Measurements from ENCODE around the gene PPM1E.

PPM1E gene

DNA sequence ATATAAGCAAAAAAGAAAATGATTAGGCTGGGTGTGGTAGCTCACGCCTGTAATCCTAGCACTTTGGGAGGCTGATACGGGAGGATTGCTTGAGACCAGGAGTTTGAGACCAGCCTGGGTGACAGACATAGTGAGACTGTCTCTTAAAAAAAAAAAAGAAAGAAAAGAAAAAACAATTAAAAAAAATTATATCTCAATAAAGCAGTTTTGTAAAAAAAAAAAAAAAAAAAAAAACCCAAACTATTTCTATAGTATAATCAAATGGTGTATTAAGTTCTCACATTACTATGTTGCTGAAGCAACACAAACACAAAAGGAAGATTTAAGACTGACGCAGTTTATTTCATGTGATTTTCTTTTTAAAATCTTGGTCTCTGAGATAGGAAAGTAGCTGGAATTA is 210.6 kb downstream of the PPM1E start:
- CTCF ChIA-PET = no interaction called here
- no peaks in the 10 kb centered on the region for H3K36me3 Mint-ChIP-seq
- H3K27me3 Mint-ChIP-seq = no peaks in the 10 kb centered on the region
- H3K4me3 Mint-ChIP-seq = no peak overlapping the region
- DNase-seq = no peak
- no peak overlapping the region for H3K27ac Mint-ChIP-seq
- peaks cover 13% of the 10 kb centered on the region for H3K4me1 Mint-ChIP-seq
- H3K9me3 Mint-ChIP-seq = no peaks in the 10 kb centered on the region

DNA sequence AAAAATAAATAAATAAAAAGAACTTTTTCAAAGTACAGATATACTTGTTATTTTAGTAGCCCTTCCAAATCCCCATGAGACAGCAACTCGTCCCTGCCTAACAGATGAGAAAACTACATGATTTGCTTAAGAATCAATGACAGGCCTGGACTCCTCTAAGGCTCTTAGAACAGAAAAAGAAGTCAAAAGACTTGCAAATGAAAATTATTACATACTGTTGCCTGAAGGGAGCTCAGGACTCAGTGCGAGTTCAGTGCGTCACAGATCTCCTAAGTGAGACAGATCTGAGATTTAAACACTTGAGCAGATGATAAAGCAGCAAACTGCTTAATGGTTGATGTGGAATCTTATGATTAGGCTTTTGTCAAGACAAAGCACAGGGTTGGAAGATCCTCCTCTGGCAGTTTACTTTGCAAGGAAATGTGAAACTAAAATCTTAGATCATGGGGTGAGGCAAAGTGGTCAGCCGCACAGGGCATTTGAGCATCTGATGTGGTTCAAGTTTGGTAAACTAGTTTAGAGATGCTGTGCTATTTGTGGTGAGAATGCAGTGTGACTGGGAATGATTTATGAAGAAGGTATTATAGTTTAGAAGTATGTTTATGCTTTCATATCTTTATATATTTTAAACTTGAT is 212.9 kb downstream of the PPM1E start:
- peak; percentile 43 for DNase-seq
- Mint-ChIP-seq H3K27ac (no peak overlapping the region), H3K36me3 (no peaks in the 10 kb centered on the region), H3K27me3 (no peaks in the 10 kb centered on the region), H3K4me3 (no peak overlapping the region), H3K9me3 (no peaks in the 10 kb centered on the region), H3K4me1 (peaks cover 13% of the 10 kb centered on the region)
- CTCF ChIA-PET = interaction anchor here (1.0 kb wide), 1 partner anchor 9 kb away, joined by 3 read pairs; no protein-coding TSS in a partner anchor

DNA sequence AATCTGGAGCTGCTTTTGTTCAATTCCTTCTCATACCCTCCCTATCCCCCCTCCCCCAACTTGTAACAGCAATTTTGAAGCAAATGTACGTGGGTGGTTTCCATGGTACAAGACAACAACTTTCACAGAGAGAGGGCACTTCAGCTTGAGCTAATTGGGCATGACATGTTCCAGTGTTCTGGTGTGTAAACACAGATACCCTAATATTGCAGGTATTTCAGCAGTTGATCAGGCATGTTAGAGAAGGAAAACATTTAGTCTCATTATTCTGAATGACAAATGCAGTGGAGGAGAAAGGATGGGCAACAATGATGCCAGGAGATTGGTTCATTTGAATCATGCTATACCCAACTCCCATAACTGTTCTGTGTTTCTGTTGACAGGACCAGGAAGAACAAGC is 213.5 kb downstream of the PPM1E start:
- H3K36me3 Mint-ChIP-seq = no peaks in the 10 kb centered on the region
- H3K27me3 Mint-ChIP-seq = no peaks in the 10 kb centered on the region
- no peaks in the 10 kb centered on the region for H3K9me3 Mint-ChIP-seq
- CTCF ChIA-PET = interaction anchor here (1.0 kb wide), 1 partner anchor 8 kb away, joined by 3 read pairs; no protein-coding TSS in a partner anchor
- H3K27ac Mint-ChIP-seq = no peak overlapping the region
- peaks cover 13% of the 10 kb centered on the region for H3K4me1 Mint-ChIP-seq
- no peak for DNase-seq
- no peak overlapping the region for H3K4me3 Mint-ChIP-seq

DNA sequence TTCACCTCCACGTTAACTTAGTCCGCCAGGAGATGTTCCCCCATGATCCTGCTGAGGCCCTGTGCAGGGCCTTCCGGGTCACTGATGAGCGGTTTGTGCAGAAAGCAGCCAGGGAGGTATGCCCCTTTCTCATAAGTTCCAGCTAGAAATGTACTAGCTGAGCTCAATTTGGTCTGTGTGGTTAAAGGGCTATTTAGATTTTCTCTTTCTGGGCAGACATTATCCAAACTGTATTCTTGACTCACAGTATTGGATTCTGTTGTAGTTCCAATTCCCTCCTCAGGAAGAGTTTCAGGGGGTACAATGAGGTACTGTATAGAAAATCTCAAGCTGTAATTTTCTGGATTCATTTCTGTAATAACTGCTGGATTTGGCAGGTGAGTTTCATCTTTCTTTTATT is 214.0 kb downstream of the PPM1E start:
- Mint-ChIP-seq H3K36me3 (no peaks in the 10 kb centered on the region), H3K4me3 (no peak overlapping the region), H3K27me3 (no peaks in the 10 kb centered on the region), H3K27ac (no peak overlapping the region), H3K9me3 (no peaks in the 10 kb centered on the region), H3K4me1 (peaks cover 13% of the 10 kb centered on the region)
- DNase-seq = no peak
- CTCF ChIA-PET = interaction anchor here (1.0 kb wide), 1 partner anchor 8 kb away, joined by 3 read pairs; no protein-coding TSS in a partner anchor

DNA sequence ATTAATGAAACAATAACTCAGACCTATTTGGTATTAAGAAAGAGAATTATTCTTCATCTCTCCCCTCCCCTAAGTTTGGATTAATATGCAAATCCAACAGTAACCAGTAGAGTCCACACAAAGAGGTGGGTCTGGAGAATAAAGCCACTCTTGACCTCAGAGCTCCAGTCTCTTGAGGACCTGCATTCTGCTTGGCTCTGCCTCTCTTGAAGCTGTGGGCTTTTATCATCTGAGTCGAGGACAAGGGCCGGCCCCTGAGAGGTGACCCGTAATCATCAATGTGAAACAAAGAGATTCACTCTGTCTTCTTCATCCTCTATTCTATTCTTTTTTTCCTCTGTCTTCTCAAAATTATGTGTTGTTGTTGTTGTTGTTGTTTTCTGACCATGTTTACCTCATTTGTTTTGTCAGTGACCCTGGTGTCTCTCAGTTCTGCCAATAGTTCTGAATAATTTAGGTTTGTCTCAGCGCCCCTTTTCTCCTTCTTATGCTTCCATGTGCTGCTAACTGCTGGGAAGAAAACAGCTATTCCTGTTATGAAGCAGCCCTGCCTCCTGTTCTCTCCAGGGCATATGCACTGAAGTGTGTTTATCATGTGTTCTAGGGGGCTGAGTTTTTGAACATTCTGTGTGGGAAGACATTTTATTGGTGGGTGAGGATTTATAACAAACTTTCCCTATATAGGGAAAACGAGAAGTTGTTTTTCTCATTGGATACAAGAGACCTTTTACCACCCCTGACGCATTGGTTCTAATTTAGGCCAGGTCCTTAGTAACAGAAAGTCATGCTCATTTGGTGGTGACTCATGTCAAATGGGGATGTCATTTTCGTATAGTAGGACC is 215.2 kb downstream of the PPM1E start:
- H3K36me3 Mint-ChIP-seq = no peaks in the 10 kb centered on the region
- no peak for DNase-seq
- no peaks in the 10 kb centered on the region for H3K27me3 Mint-ChIP-seq
- peaks cover 13% of the 10 kb centered on the region for H3K4me1 Mint-ChIP-seq
- H3K9me3 Mint-ChIP-seq = no peaks in the 10 kb centered on the region
- no peak overlapping the region for H3K4me3 Mint-ChIP-seq
- CTCF ChIA-PET = no interaction called here
- H3K27ac Mint-ChIP-seq = no peak overlapping the region

DNA sequence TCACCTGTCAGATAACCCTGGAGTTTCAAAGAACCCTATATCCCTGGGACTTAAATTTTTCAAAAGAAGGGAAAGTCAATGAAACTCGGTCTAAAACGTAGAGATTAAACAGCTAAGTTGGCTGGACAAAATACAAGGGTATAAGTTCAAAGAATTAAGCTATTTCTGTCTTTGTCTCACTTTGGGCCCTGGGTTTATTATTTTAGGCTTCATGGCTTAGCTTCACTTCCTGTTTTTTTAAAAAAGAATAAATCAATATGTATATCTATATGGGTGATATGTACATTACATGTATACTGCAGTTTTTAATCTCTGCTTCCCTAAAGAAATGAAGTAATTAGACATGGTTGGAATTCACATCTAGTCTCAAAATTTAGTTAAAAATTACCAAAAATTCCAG is 218.7 kb downstream of the PPM1E start:
- DNase-seq = no peak
- Mint-ChIP-seq H3K27ac (no peak overlapping the region), H3K4me1 (peaks cover 4% of the 10 kb centered on the region), H3K9me3 (no peaks in the 10 kb centered on the region), H3K36me3 (no peaks in the 10 kb centered on the region), H3K4me3 (no peak overlapping the region), H3K27me3 (no peaks in the 10 kb centered on the region)
- CTCF ChIA-PET = no interaction called here

DNA sequence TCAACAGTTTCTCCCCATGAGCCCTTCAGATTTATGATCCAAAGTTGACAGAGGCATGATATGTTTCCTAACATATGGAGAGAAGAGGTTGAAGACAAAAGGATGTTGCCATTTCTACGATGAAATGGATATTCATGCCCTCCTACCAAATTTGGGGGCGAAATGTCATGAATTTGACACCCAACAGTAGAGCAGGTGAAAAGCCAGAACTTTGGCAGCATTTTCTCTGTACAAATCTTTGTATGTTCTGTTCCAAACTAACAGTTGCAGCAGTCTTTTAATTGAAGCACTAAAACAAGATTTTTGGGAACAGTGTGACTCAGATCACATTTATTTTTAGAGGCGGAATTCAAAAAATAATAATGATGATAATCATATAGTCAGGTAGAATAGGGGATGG is 220.9 kb downstream of the PPM1E start:
- H3K27ac Mint-ChIP-seq = no peak overlapping the region
- no peaks in the 10 kb centered on the region for H3K9me3 Mint-ChIP-seq
- no peaks in the 10 kb centered on the region for H3K4me1 Mint-ChIP-seq
- H3K27me3 Mint-ChIP-seq = no peaks in the 10 kb centered on the region
- DNase-seq = no peak
- CTCF ChIA-PET = interaction anchor here (0.9 kb wide), 1 partner anchor 8 kb away, joined by 3 read pairs; no protein-coding TSS in a partner anchor
- H3K4me3 Mint-ChIP-seq = no peak overlapping the region
- no peaks in the 10 kb centered on the region for H3K36me3 Mint-ChIP-seq

DNA sequence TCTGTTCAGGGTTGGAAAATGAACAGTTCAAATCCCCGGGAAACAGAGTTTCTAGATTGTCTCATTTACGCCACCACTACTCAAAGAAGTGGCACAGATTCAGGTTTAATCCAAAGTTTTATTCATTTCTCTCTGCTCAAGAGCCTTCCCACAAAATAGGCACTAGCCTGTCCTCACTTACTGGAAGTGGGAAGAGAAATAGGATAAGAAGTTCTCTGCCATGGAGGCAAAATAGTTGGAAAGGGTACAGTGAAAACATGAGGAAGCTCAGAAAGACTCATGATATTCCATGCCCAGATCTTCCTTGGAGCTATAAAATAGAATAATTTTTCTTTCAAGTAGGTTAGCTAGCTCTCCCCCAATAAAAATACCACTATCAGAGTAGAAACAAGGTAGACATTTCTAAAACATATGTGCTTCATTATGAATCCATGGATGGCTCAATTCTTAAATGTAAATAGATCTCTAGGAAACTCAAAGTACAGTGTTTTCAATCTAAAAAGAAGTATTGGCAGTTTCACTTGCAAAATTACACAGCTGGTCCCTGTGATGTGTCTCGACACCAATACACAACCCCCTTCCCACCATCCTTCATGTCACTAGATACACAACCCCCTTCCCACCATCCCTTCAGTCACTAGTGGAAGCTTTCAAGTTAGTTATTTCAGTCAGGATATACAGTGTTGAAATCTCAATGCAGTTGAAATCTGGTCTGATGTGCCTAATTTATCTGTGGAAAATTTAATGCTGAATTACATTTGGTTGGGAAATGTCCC is 225.2 kb downstream of the PPM1E start:
- H3K36me3 Mint-ChIP-seq = no peaks in the 10 kb centered on the region
- CTCF ChIA-PET = no interaction called here
- H3K4me1 Mint-ChIP-seq = no peaks in the 10 kb centered on the region
- DNase-seq = no peak
- H3K27me3 Mint-ChIP-seq = no peaks in the 10 kb centered on the region
- H3K9me3 Mint-ChIP-seq = no peaks in the 10 kb centered on the region
- H3K4me3 Mint-ChIP-seq = no peak overlapping the region
- H3K27ac Mint-ChIP-seq = no peak overlapping the region

DNA sequence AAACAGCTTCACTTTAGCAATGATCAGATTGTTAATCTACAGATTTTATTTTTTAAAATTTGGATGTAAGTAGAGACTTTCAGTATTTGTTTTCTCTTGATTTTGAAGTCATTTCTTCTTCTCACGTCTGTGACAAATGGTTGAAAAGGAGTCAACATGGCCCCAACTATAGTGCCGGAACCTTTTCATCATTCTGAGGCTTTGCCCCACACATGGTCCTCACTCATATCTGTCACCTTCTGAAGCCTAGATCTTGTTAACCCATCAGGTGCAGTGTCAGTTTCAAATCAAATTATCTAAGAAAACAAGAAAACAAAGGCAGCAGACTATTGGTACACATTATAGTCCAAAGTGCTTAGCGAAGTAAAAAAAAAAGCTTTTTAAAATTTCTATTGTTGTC is 227.0 kb downstream of the PPM1E start:
- no peak for DNase-seq
- no peaks in the 10 kb centered on the region for H3K4me1 Mint-ChIP-seq
- no peaks in the 10 kb centered on the region for H3K9me3 Mint-ChIP-seq
- H3K27ac Mint-ChIP-seq = no peak overlapping the region
- no peaks in the 10 kb centered on the region for H3K27me3 Mint-ChIP-seq
- CTCF ChIA-PET = no interaction called here
- no peak overlapping the region for H3K4me3 Mint-ChIP-seq
- H3K36me3 Mint-ChIP-seq = no peaks in the 10 kb centered on the region

DNA sequence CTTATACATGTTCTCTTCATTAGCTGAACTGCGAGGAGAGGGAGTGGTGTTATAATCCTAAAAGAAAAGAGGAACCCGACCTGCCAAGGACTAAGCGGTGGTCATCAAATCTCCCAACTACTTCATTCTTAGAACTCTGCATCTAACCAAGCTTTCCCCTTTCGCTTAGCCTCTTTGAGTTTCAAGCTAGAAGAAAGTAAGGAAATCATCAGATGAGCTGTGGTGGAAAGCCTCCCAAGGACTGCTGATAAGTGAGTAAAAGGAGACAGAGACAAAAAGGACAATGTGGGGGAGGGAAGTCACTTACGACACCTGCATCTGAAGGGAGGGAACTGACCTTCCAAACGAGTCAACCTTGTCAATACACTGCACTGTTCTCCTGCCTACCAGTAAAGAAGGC is 229.7 kb downstream of the PPM1E start:
- H3K27ac Mint-ChIP-seq = no peak overlapping the region
- CTCF ChIA-PET = no interaction called here
- H3K4me3 Mint-ChIP-seq = no peak overlapping the region

DNA sequence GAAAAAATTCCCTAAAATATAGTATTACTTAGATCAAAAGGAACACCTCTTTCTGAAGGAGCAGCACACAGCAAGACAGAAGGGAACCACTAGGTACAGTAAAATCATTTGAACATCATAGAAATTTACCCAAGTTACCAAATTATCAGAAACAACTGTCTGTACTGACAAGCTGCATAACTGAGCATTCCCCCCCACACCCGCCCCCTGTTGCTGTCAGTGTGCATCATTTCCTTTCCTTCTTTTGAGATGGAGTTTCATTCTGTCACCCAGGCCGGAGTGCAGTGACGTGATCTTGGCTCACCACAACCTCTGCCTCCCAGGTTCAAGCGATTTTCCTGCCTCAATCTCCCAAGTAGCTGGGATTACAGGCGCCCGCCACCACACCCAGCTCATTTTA is 230.3 kb downstream of the PPM1E start:
- Mint-ChIP-seq H3K9me3 (no peaks in the 10 kb centered on the region), H3K27me3 (no peaks in the 10 kb centered on the region), H3K36me3 (peaks cover 3% of the 10 kb centered on the region), H3K27ac (no peak overlapping the region), H3K4me1 (no peaks in the 10 kb centered on the region), H3K4me3 (no peak overlapping the region)
- CTCF ChIA-PET = no interaction called here
- no peak for DNase-seq

More for the DNA sequence above, 229.7 kb downstream of the PPM1E start:
- no peaks in the 10 kb centered on the region for H3K27me3 Mint-ChIP-seq
- H3K9me3 Mint-ChIP-seq = no peaks in the 10 kb centered on the region
- no peak for DNase-seq
- H3K4me1 Mint-ChIP-seq = no peaks in the 10 kb centered on the region
- peaks cover 3% of the 10 kb centered on the region for H3K36me3 Mint-ChIP-seq

DNA sequence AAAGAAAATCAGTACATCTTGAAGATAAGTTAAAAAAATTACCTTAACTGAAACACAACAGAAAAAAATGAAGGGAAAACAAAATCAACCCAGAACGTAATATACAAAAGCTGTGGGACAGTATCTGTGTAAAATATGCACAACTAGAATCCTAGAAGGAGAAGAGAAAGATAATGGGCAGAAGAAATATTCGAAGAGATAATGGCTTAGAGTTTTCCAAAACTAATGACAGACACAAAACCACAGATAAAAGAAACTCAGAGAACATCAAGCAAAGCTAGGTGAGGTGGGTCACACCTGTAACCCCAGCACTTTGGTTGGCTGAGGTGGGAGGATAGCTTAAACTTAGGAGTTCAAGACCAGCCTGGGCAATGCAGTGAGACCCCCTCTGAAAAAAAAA is 234.0 kb downstream of the PPM1E start:
- CTCF ChIA-PET = no interaction called here
- DNase-seq = no peak
- Mint-ChIP-seq H3K36me3 (peaks cover 9% of the 10 kb centered on the region), H3K27me3 (no peaks in the 10 kb centered on the region), H3K4me1 (no peaks in the 10 kb centered on the region), H3K9me3 (no peaks in the 10 kb centered on the region), H3K27ac (no peak overlapping the region), H3K4me3 (no peak overlapping the region)

DNA sequence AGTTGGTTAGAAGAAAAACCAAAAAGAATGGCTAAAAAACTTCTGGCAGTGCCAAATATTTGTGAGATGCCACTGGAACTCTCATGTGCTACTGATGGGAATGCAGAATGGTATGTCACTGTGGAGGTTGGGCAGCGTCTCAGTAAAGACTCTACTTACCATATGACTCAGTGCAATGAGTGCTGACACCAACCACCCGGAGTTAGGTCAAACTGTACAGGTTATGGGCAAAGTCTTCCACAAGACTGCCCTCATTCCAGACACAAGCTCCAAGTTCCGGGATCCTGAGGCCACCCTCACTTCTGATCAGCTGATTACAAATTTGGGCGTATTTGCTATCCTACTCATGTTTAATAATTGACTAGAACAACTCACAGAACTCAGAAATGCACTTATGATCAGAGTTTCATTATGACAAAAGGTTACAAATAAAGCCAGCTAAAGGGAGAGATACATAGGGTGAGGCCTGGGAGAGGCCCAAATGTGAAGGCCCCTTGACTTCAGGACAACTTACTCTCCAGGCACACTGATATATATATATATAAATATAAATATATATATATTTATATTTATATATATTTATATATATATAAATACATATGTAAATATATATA is 236.2 kb downstream of the PPM1E start:
- peaks cover 12% of the 10 kb centered on the region for H3K36me3 Mint-ChIP-seq
- DNase-seq = no peak
- no peaks in the 10 kb centered on the region for H3K4me1 Mint-ChIP-seq
- H3K27me3 Mint-ChIP-seq = no peaks in the 10 kb centered on the region
- H3K4me3 Mint-ChIP-seq = no peak overlapping the region
- no peaks in the 10 kb centered on the region for H3K9me3 Mint-ChIP-seq
- CTCF ChIA-PET = no interaction called here
- no peak overlapping the region for H3K27ac Mint-ChIP-seq

DNA sequence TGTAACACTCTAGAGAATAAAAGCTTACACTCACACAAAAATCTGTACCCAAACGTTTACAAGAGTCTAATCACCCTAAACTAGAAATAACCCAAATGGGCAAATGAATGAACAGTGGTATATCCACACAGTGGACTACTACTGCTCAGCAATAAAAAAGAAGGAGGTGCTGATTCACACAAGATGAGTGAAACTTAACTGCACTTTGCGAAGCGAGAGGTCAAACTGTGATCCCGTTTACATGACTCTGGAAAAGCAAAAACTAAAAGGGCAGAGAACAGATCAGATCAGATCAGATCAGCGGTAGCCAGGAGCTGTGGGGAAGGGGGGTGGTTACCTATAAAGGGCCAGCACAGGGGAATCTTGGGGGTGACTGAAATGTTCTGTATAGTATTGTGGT is 237.7 kb downstream of the PPM1E start:
- CTCF ChIA-PET = no interaction called here

More for the DNA sequence above, 237.7 kb downstream of the PPM1E start:
- no peak for DNase-seq
- Mint-ChIP-seq H3K27ac (no peak overlapping the region), H3K9me3 (no peaks in the 10 kb centered on the region), H3K36me3 (peaks cover 19% of the 10 kb centered on the region), H3K27me3 (no peaks in the 10 kb centered on the region), H3K4me1 (no peaks in the 10 kb centered on the region), H3K4me3 (no peak overlapping the region)
